GM23338 (cell line): ENCODE results near the gene KCTD3. TPM values are rescaled to one million over a fixed set of nuclear protein-coding genes. Genes with fewer than 3 reads are reported as not detected.

Experiments
- ATAC-seq: fragments of 200-7000 bp; cut with Tn5 transposase; 3 replicates; pipeline ENCODE4 v1.9.1; 2020
- DNase-seq: peaks from one replicate; pipeline ENCODE4 v3.0.0-alpha.2; 2015; ENCODE audit warnings: low spot score
- H2AFZ ChIP-seq: fragments of 200-600 bp; sonication (generic); 2 replicates; pipeline ENCODE4 v1.8.0; 2016; ENCODE audit warnings: antibody characterized with exemption, mild to moderate bottlenecking, moderate library complexity
- H3F3A ChIP-seq: fragments of 200-600 bp; sonication (generic); replicated peaks from 2 replicates; pipeline ENCODE4 v1.8.0; 2017; ENCODE audit warnings: antibody characterized with exemption, mixed run types, low read depth
- H3K27ac ChIP-seq: fragments of 200-600 bp; sonication (generic); 2 replicates; pipeline ENCODE4 v1.6.1; 2016; ENCODE audit warnings: low read depth
- H3K27me3 ChIP-seq: fragments of 200-600 bp; sonication (generic); 2 replicates; pipeline ENCODE4 v1.8.0; 2016; ENCODE audit warnings: mild to moderate bottlenecking, mixed run types, moderate library complexity; ENCODE audit not compliant: insufficient read depth
- H3K36me3 ChIP-seq: fragments of 200-600 bp; sonication (generic); 2 replicates; pipeline ENCODE4 v1.8.0; 2016; ENCODE audit warnings: mild to moderate bottlenecking; ENCODE audit not compliant: insufficient read depth
- H3K4me1 ChIP-seq: fragments of 200-600 bp; sonication (generic); 2 replicates; pipeline ENCODE4 v1.8.0; 2016; ENCODE audit warnings: mild to moderate bottlenecking, moderate library complexity; ENCODE audit not compliant: insufficient read depth
- H3K4me2 ChIP-seq: fragments of 200-600 bp; sonication (generic); 2 replicates; pipeline ENCODE4 v1.7.1; 2017; ENCODE audit warnings: mixed run types
- H3K4me3 ChIP-seq: fragments of 200-600 bp; sonication (generic); 2 replicates; pipeline ENCODE4 v1.6.1; 2016; ENCODE audit warnings: mixed run types
- H3K79me2 ChIP-seq: fragments of 200-600 bp; sonication (generic); replicated peaks from 2 replicates; pipeline ENCODE4 v1.8.0; 2017; ENCODE audit warnings: mild to moderate bottlenecking; ENCODE audit not compliant: insufficient read depth
- H3K9me2 ChIP-seq: fragments of 200-600 bp; sonication (generic); 2 replicates; pipeline ENCODE4 v1.8.0; 2017; ENCODE audit not compliant: insufficient read depth
- H4K20me1 ChIP-seq: fragments of 200-600 bp; sonication (generic); replicated peaks from 2 replicates; pipeline ENCODE4 v1.8.0; 2017; ENCODE audit warnings: mild to moderate bottlenecking; ENCODE audit not compliant: insufficient read depth
- H3K27ac Mint-ChIP-seq: 2 replicates; pipeline ENCODE4 v1.8.0; 2020; ENCODE audit warnings: inconsistent platforms, mild to moderate bottlenecking, moderate library complexity, mixed read lengths
- H3K27me3 Mint-ChIP-seq: 3 replicates; pipeline ENCODE4 v1.8.0; 2022; ENCODE audit warnings: low read depth, mild to moderate bottlenecking, moderate library complexity, mixed read lengths, inconsistent platforms; ENCODE audit not compliant: insufficient read depth, poor library complexity
- H3K36me3 Mint-ChIP-seq: 3 replicates; pipeline ENCODE4 v1.8.0; 2021; ENCODE audit warnings: low read depth, mild to moderate bottlenecking, inconsistent platforms, moderate library complexity, mixed read lengths
- H3K4me1 Mint-ChIP-seq: 3 replicates; pipeline ENCODE4 v1.8.0; 2020; ENCODE audit warnings: mild to moderate bottlenecking, inconsistent platforms, mixed read lengths
- H3K4me3 Mint-ChIP-seq: 3 replicates; pipeline ENCODE4 v1.8.0; 2021; ENCODE audit warnings: moderate library complexity, mild to moderate bottlenecking, inconsistent platforms, mixed read lengths
- H3K9me3 Mint-ChIP-seq: 3 replicates; pipeline ENCODE4 v1.8.0; 2020; ENCODE audit warnings: moderate library complexity, mild to moderate bottlenecking, inconsistent platforms, mixed read lengths
- CREB1 ChIP-seq: fragments of 250-450 bp; sonication (Bioruptor Pico); IDR thresholded peaks from 2 replicates; pipeline ENCODE4 v1.5.0; 2020; ENCODE audit warnings: low read depth, mild to moderate bottlenecking, moderate library complexity
- EZH2 ChIP-seq: fragments of 200-600 bp; sonication (generic); IDR thresholded peaks from one replicate; pipeline ENCODE4 v1.8.0; 2017; ENCODE audit warnings: antibody characterized with exemption, mild to moderate bottlenecking, low read depth; ENCODE audit not compliant: unreplicated experiment
- EZH2phosphoT487 ChIP-seq: fragments of 200-600 bp; sonication (generic); IDR thresholded peaks from one replicate; pipeline ENCODE4 v1.8.1; 2018; ENCODE audit warnings: antibody characterized with exemption; ENCODE audit not compliant: unreplicated experiment
- JUNB ChIP-seq: IDR thresholded peaks from one replicate; pipeline ENCODE4 v1.6.1; 2016; ENCODE audit warnings: antibody characterized with exemption; ENCODE audit not compliant: unreplicated experiment
- NANOG ChIP-seq: IDR thresholded peaks from 2 replicates; pipeline ENCODE4 v1.6.1; 2016; ENCODE audit warnings: antibody characterized with exemption, borderline replicate concordance
- POLR2AphosphoS5 ChIP-seq: IDR thresholded peaks from 2 replicates; pipeline ENCODE4 v1.6.1; 2016; ENCODE audit warnings: antibody characterized with exemption, low read depth
- ZNF114 ChIP-seq: fragments of 250-450 bp; sonication (Bioruptor Pico); IDR thresholded peaks from 2 replicates; pipeline ENCODE4 v1.5.0; 2020; ENCODE audit warnings: mild to moderate bottlenecking, moderate library complexity
- ZNF331 ChIP-seq: fragments of 250-450 bp; sonication (Bioruptor Pico); IDR thresholded peaks from 2 replicates; pipeline ENCODE4 v1.5.0; 2020; ENCODE audit warnings: low read depth, mild to moderate bottlenecking, moderate library complexity
- polyA plus RNA-seq: library from polyadenylated mRNA; unstranded; fragments of >200 nt; fragmentation: Nextera tagmentation; extraction: Ambion mirVana; gene quantifications from 2 replicates; pipeline ENCODE4 v1.2.1, GENCODE V29; 2016
- total RNA-seq: library from RNA; depleted of rRNA; stranded (reverse); fragments of >200 nt; shearing (Covaris generic); gene quantifications from 2 replicates; pipeline ENCODE4 v1.2.3, GENCODE V29; 2014
- TF ChIP-seq, protein P1 (sequence below), 2 experiments: fragments of 200-600 bp in 1 of 2; sonication (generic) in 1 of 2; conservative IDR thresholded peaks; 2 replicates each; pipeline versions ENCODE4 v1.5.1 to v1.6.1; 2016 to 2017; ENCODE audit warnings: antibody characterized with exemption in 2 of 2, low read depth in 2 of 2, mild to moderate bottlenecking in 2 of 2, moderate library complexity in 1 of 2
- TF ChIP-seq, protein P2 (sequence below): IDR thresholded peaks from 2 replicates; pipeline ENCODE4 v1.6.1; 2016; ENCODE audit warnings: antibody characterized with exemption
- TF ChIP-seq, protein P3 (sequence below): IDR thresholded peaks from one replicate; pipeline ENCODE4 v1.6.1; 2018; ENCODE audit warnings: antibody characterized with exemption; ENCODE audit not compliant: unreplicated experiment

KCTD3 gene
- total and polyA plus RNA-seq, 2 experiments from 2014 or later: 29.4 to 60.3 TPM

DNA sequence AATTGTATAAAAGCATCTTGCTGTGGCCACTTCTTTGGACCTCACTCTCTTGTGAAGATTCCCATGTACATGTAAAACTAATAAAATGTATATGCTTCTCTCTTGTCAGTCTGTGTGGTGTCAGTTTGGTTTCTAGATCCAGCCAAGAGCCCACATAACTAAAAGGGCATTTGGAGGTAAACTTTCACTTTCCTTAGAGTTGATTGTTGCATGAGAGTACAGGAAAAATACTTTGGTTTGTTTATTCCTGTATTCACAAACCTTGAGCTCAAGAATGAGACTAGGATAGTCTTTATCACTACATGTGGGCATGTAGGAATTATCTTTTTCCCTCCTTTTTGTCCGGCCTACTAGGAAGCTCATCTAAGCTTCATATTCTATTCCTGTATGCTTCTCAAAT lies 50.9 kb downstream of the KCTD3 start (continued):
- TF ChIP-seq, protein P1, sequence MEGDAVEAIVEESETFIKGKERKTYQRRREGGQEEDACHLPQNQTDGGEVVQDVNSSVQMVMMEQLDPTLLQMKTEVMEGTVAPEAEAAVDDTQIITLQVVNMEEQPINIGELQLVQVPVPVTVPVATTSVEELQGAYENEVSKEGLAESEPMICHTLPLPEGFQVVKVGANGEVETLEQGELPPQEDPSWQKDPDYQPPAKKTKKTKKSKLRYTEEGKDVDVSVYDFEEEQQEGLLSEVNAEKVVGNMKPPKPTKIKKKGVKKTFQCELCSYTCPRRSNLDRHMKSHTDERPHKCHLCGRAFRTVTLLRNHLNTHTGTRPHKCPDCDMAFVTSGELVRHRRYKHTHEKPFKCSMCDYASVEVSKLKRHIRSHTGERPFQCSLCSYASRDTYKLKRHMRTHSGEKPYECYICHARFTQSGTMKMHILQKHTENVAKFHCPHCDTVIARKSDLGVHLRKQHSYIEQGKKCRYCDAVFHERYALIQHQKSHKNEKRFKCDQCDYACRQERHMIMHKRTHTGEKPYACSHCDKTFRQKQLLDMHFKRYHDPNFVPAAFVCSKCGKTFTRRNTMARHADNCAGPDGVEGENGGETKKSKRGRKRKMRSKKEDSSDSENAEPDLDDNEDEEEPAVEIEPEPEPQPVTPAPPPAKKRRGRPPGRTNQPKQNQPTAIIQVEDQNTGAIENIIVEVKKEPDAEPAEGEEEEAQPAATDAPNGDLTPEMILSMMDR (conservative IDR thresholded peaks at IDR 0.05; ENCODE audit: low read depth in 2 of 2): no peak
- no peak for TF ChIP-seq CREB1
- no peak for TF ChIP-seq EZH2phosphoT487
- TF ChIP-seq POLR2AphosphoS5: no peak
- TF ChIP-seq ZNF114 (CRISPR knock-in tag): no peak
- TF ChIP-seq ZNF331 (CRISPR knock-in tag): no peak
- TF ChIP-seq EZH2: no peak
- no peak for TF ChIP-seq NANOG
- TF ChIP-seq, protein P2, sequence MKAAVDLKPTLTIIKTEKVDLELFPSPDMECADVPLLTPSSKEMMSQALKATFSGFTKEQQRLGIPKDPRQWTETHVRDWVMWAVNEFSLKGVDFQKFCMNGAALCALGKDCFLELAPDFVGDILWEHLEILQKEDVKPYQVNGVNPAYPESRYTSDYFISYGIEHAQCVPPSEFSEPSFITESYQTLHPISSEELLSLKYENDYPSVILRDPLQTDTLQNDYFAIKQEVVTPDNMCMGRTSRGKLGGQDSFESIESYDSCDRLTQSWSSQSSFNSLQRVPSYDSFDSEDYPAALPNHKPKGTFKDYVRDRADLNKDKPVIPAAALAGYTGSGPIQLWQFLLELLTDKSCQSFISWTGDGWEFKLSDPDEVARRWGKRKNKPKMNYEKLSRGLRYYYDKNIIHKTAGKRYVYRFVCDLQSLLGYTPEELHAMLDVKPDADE: no peak
- TF ChIP-seq JUNB: no peak

DNA sequence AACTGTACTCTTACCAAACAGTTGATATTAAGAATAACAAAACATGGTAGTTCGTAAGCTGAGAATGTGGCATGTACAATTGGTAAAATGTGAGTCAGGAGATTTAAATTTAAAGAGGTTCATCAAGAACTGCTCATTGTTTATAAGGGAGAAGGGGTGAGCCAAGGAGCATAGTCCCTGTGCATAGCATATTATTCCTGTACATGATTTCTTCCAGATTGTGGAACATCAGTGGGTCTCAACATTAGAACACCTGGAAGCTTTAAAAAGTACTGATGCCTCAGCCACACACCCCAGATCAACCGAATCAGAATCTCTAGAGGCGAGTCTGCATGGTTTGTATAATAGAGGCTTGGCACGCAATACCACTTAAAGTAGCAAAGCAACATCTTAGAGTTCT lies 56.1 kb downstream of the KCTD3 start:
- no peak overlapping the region for H3K4me3 Mint-ChIP-seq
- H3K9me3 Mint-ChIP-seq: no peaks in the 10 kb centered on the region
- ATAC-seq (no peak), DNase-seq (no peak)
- peaks cover 2% of the 10 kb centered on the region for H3K27me3 Mint-ChIP-seq
- no peak overlapping the region for H3K4me2 ChIP-seq
- H3K27ac Mint-ChIP-seq: no peak overlapping the region
- H3K4me3 ChIP-seq: no peak overlapping the region
- H3F3A ChIP-seq: no peaks in the 10 kb centered on the region
- H3K4me1 ChIP-seq: no peaks in the 10 kb centered on the region; the same call in 1 of the 2 replicates
- TF ChIP-seq NANOG: no peak
- TF ChIP-seq ZNF331 (CRISPR knock-in tag): no peak
- H3K36me3 ChIP-seq: peaks cover 10% of the 10 kb centered on the region; the same call in 1 of the 2 replicates
- no peaks in the 10 kb centered on the region for H3K27me3 ChIP-seq
- H4K20me1 ChIP-seq: no peaks in the 10 kb centered on the region
- no peak overlapping the region for H2AFZ ChIP-seq
- no peak overlapping the region for H3K27ac ChIP-seq
- H3K36me3 Mint-ChIP-seq: peaks cover 13% of the 10 kb centered on the region; the same call in 2 of the 3 replicates
- H3K4me1 Mint-ChIP-seq: peaks cover 3% of the 10 kb centered on the region; the same call in 2 of the 3 replicates
- no peaks in the 10 kb centered on the region for H3K79me2 ChIP-seq
- H3K9me2 ChIP-seq: no peaks in the 10 kb centered on the region

DNA sequence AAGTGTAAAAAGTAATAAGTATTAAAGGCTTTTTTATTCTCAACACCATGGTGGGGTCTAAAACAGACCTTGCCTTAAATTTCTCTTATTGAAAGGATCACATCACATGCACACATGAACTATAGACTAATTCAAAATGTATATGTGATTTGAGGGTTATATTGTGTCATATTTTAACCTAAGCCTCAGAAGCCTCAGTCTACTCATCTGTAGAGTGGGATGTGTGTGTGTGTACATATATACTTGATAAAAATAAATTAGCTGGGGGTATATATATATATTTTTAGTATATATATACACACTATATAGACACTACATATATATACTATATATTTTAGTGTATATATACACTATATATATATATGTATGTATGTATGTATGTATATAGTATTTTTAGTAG lies 58.8 kb downstream of the KCTD3 start:
- Histone ChIP-seq H3F3A (no peaks in the 10 kb centered on the region), H4K20me1 (no peaks in the 10 kb centered on the region), H3K79me2 (no peaks in the 10 kb centered on the region), H3K27me3 (no peaks in the 10 kb centered on the region), H3K27ac (no peak overlapping the region), H3K4me3 (no peak overlapping the region), H3K4me2 (no peak overlapping the region), H3K9me2 (no peaks in the 10 kb centered on the region), H3K4me1 (no peaks in the 10 kb centered on the region), H2AFZ (no peak overlapping the region), H3K36me3 (0 out of 2 replicates have a peak, but pooled peaks cover 3% of the 10 kb centered on the region)
- Mint-ChIP-seq H3K27me3 (peaks cover 2% of the 10 kb centered on the region), H3K9me3 (no peaks in the 10 kb centered on the region), H3K4me3 (no peak overlapping the region), H3K27ac (no peak overlapping the region), H3K36me3 (no peaks in the 10 kb centered on the region), H3K4me1 (peaks cover 1% of the 10 kb centered on the region)
- DNase-seq (no peak), ATAC-seq (no peak)
- TF ChIP-seq NANOG: no peak
- TF ChIP-seq EZH2phosphoT487: no peak
- TF ChIP-seq, protein P1 (conservative IDR thresholded peaks at IDR 0.05; ENCODE audit: low read depth in 2 of 2): no peak
- TF ChIP-seq, protein P3, sequence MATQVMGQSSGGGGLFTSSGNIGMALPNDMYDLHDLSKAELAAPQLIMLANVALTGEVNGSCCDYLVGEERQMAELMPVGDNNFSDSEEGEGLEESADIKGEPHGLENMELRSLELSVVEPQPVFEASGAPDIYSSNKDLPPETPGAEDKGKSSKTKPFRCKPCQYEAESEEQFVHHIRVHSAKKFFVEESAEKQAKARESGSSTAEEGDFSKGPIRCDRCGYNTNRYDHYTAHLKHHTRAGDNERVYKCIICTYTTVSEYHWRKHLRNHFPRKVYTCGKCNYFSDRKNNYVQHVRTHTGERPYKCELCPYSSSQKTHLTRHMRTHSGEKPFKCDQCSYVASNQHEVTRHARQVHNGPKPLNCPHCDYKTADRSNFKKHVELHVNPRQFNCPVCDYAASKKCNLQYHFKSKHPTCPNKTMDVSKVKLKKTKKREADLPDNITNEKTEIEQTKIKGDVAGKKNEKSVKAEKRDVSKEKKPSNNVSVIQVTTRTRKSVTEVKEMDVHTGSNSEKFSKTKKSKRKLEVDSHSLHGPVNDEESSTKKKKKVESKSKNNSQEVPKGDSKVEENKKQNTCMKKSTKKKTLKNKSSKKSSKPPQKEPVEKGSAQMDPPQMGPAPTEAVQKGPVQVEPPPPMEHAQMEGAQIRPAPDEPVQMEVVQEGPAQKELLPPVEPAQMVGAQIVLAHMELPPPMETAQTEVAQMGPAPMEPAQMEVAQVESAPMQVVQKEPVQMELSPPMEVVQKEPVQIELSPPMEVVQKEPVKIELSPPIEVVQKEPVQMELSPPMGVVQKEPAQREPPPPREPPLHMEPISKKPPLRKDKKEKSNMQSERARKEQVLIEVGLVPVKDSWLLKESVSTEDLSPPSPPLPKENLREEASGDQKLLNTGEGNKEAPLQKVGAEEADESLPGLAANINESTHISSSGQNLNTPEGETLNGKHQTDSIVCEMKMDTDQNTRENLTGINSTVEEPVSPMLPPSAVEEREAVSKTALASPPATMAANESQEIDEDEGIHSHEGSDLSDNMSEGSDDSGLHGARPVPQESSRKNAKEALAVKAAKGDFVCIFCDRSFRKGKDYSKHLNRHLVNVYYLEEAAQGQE: no peak
- TF ChIP-seq JUNB: no peak
